Astrocyte (in vitro differentiated cells and primary cell): ENCODE measurements around the gene DGKI.

Experiments
- EZH2 ChIP-seq: IDR thresholded peaks from 2 replicates; pipeline ENCODE4 v1.6.1; 2012; ENCODE audit warnings: mild to moderate bottlenecking, low read length, inconsistent platforms; ENCODE audit not compliant: insufficient read depth
- TF ChIP-seq, protein P1 (sequence below): IDR thresholded peaks from 2 replicates; pipeline ENCODE4 v1.5.1; 2011; ENCODE audit warnings: low read depth, mild to moderate bottlenecking, inconsistent platforms, low read length, moderate library complexity; ENCODE audit not compliant: insufficient read depth

DNA sequence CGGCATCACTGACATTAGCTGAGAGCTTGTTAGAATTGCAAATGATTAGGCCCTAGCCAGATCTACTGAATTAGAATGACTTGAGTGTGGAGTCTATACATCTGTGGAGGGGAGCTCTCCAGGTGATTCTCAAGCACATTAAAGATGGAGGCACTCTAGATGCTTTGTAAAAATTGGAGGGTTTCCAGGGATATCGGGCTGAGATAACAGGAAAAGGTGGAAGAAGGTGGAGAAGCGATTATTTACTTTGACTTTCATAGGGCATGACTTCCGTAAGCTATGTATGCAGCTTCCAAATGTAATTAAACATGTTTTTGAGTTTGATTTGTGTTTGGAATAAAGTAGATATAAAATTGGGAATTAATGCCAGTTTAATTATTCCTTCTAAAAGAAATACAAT, 268.2 kb downstream of the DGKI start:
- TF ChIP-seq, protein P1, sequence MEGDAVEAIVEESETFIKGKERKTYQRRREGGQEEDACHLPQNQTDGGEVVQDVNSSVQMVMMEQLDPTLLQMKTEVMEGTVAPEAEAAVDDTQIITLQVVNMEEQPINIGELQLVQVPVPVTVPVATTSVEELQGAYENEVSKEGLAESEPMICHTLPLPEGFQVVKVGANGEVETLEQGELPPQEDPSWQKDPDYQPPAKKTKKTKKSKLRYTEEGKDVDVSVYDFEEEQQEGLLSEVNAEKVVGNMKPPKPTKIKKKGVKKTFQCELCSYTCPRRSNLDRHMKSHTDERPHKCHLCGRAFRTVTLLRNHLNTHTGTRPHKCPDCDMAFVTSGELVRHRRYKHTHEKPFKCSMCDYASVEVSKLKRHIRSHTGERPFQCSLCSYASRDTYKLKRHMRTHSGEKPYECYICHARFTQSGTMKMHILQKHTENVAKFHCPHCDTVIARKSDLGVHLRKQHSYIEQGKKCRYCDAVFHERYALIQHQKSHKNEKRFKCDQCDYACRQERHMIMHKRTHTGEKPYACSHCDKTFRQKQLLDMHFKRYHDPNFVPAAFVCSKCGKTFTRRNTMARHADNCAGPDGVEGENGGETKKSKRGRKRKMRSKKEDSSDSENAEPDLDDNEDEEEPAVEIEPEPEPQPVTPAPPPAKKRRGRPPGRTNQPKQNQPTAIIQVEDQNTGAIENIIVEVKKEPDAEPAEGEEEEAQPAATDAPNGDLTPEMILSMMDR = no peak
- no peak for TF ChIP-seq EZH2
